Subcutaneous adipose tissue (tissue), 4 donors: Measurements from ENCODE around the gene TIMP2. TPM values are rescaled to one million over a fixed set of nuclear protein-coding genes. Genes with fewer than 3 reads are reported as not detected.

Experiments
- CTCF ChIP-seq: fragments of 450-650 bp; IDR thresholded peaks from one replicate; pipeline ENCODE4 v1.5.1; 2016; ENCODE audit warnings: low read depth, mild to moderate bottlenecking, control low read depth, antibody characterized with exemption, moderate library complexity
- total RNA-seq, 4 donors: library from RNA; depleted of rRNA; stranded (reverse); fragments of >200 nt; gene quantifications; one replicate each; pipeline ENCODE4 v1.1.0, GENCODE V29; 2016

Gene TIMP2
- total RNA-seq, 4 donors from 2014 or later, result 123 to 267 (median 233) TPM

GRCh38 chr17:78935419-78936323, 10.5 kb upstream of the TIMP2 start:
- TF ChIP-seq CTCF, result no peak

GRCh38 chr17:78934681-78935418, 9.7 kb upstream of the TIMP2 start:
- no peak for TF ChIP-seq CTCF

GRCh38 chr17:78933959-78934568, 8.9 kb upstream of the TIMP2 start:
- no peak for TF ChIP-seq CTCF

GRCh38 chr17:78933025-78933958, 8.1 kb upstream of the TIMP2 start:
- no peak for TF ChIP-seq CTCF

- no peak for TF ChIP-seq CTCF
These were observed 5.0 kb upstream of the TIMP2 start for GRCh38 chr17:78929908-78930775.
